Stimulated activated effector memory CD8-positive, alpha-beta T cell treated with anti-CD3 and anti-CD28 coated beads, Interleukin-12 subunit alpha, Interleukin-12 subunit beta, amount 100 ng/mL, for 72 hours (primary cell): Measurements from ENCODE around the gene HDAC9.
A peak's percentile ranks its signal among the peaks of the same experiment; 100 is the strongest.
"Not testable (repeated sequence)": the region's sequence is repeated elsewhere in the genome, so short reads cannot be mapped to it uniquely, and the experiment has no call there.

ENCODE experiments used
- ATAC-seq: fragments of 150-1000 bp; cut with Tn5 transposase; 2 replicates; pipeline ENCODE4 v1.10.0; 2021
- DNase-seq, 2 donors: peaks; one replicate each; pipeline ENCODE4 v3.0.0; 2021 to 2022; ENCODE audit warnings: low spot score in 2 of 2
- H3K27ac Mint-ChIP-seq: one replicate; pipeline ENCODE4 v1.8.0; 2022; ENCODE audit warnings: mild to moderate bottlenecking, mixed read lengths
- H3K36me3 Mint-ChIP-seq: one replicate; pipeline ENCODE4 v1.8.0; 2022; ENCODE audit warnings: mild to moderate bottlenecking, mixed read lengths
- H3K4me1 Mint-ChIP-seq: one replicate; pipeline ENCODE4 v1.8.0; 2022; ENCODE audit warnings: mixed read lengths
- H3K4me3 Mint-ChIP-seq: one replicate; pipeline ENCODE4 v1.8.0; 2022; ENCODE audit warnings: mild to moderate bottlenecking, mixed read lengths
- H3K9me3 Mint-ChIP-seq: one replicate; pipeline ENCODE4 v1.8.0; 2022; ENCODE audit warnings: mixed read lengths

The HDAC9 gene

GRCh38 chr7:18997477-18998150 is 502.1 kb downstream of the HDAC9 start:
- ATAC-seq, result no peak
- H3K36me3 Mint-ChIP-seq, result no peaks in the 10 kb centered on the region

GRCh38 chr7:19000410-19000809 is 504.9 kb downstream of the HDAC9 start:
- Mint-ChIP-seq H3K4me1 (no peaks in the 10 kb centered on the region), H3K4me3 (no peak overlapping the region), H3K9me3 (no peaks in the 10 kb centered on the region), H3K36me3 (no peaks in the 10 kb centered on the region), H3K27ac (no peak overlapping the region)
- DNase-seq (no peak), ATAC-seq (no peak)

More at GRCh38 chr7:18997477-18998150, 502.1 kb downstream of the HDAC9 start:
- H3K4me3 Mint-ChIP-seq, result no peak overlapping the region
- H3K9me3 Mint-ChIP-seq, result no peaks in the 10 kb centered on the region
- DNase-seq, result no peak
- H3K4me1 Mint-ChIP-seq, result no peaks in the 10 kb centered on the region
- H3K27ac Mint-ChIP-seq, result no peak overlapping the region

GRCh38 chr7:19001854-19002253 is 506.3 kb downstream of the HDAC9 start:
- Mint-ChIP-seq H3K27ac (no peak overlapping the region), H3K9me3 (no peaks in the 10 kb centered on the region), H3K4me3 (no peak overlapping the region), H3K4me1 (no peaks in the 10 kb centered on the region), H3K36me3 (no peaks in the 10 kb centered on the region)
- ATAC-seq, result no peak
- DNase-seq, result no peak

DNA sequence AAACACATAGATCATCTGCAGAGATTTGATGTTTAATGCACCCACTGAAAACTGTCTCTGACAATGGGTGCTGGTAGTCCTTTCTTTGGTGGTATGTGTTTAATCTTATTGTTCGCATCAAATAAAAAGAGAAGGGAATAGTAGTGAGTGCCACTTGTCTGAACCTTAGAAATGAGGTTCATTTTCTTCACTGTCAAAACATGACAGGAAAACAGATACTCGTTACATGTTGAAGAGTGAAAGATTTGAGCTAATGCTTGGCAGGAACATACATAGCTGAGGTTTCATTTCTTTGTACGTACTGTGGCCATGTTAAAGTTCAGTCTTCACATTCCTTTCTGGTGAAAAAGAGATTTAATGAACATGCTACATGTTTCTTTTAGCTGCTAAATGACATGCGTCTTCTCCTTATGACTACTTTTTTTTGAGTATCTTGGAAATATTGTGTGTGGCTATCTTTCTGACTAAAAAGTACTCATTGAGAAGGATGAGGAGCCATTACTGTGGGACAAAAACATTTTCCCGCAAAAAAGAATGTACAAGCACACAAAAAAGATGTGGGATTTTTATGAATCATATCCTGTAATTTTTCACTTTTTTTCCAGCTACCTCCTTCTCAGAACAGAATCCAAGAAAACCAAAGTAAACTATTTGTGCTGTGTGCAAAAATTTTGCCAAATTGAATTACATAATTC is 513.8 kb downstream of the HDAC9 start:
- no peak overlapping the region for H3K4me3 Mint-ChIP-seq
- H3K27ac Mint-ChIP-seq, result no peak overlapping the region
- no peaks in the 10 kb centered on the region for H3K36me3 Mint-ChIP-seq
- no peak for ATAC-seq
- no peaks in the 10 kb centered on the region for H3K9me3 Mint-ChIP-seq
- DNase-seq, result no peak
- H3K4me1 Mint-ChIP-seq, result no peaks in the 10 kb centered on the region

- no peaks in the 10 kb centered on the region for H3K4me1 Mint-ChIP-seq
- H3K27ac Mint-ChIP-seq, result no peak overlapping the region
- DNase-seq, result no peak
- no peaks in the 10 kb centered on the region for H3K9me3 Mint-ChIP-seq
- no peak for ATAC-seq
- H3K36me3 Mint-ChIP-seq, result no peaks in the 10 kb centered on the region
- H3K4me3 Mint-ChIP-seq, result no peak overlapping the region
Measured at GRCh38 chr7:19009936-19010280, 514.4 kb downstream of the HDAC9 start.

DNA sequence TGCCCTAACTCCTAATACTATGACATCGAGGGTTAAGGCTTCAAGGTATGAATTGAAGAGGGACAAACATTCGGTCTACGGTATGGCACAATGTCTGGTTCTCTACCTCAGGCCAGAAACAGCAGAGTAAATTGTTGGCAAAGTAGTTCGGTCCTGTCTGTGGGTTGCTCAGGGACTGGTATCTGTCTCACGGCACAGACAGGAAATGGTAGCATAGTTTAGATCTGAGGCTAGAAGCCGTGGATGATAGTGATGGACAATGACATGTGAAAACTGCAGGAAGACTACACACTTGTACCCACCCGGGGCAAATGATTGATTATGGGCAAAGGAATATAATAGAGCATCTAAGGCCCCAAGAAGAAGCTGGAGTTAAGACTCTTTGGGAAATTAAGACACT is 515.7 kb downstream of the HDAC9 start:
- DNase-seq, result no peak
- H3K4me1 Mint-ChIP-seq, result no peaks in the 10 kb centered on the region
- H3K36me3 Mint-ChIP-seq, result no peaks in the 10 kb centered on the region
- no peak for ATAC-seq
- H3K27ac Mint-ChIP-seq, result no peak overlapping the region
- no peak overlapping the region for H3K4me3 Mint-ChIP-seq
- H3K9me3 Mint-ChIP-seq, result peaks cover 4% of the 10 kb centered on the region

- H3K4me3 Mint-ChIP-seq, result no peak overlapping the region
- ATAC-seq, result no peak
- peaks cover 11% of the 10 kb centered on the region for H3K9me3 Mint-ChIP-seq
- H3K4me1 Mint-ChIP-seq, result no peaks in the 10 kb centered on the region
- no peak for DNase-seq
- H3K36me3 Mint-ChIP-seq, result no peaks in the 10 kb centered on the region
- H3K27ac Mint-ChIP-seq, result no peak overlapping the region
Measured at GRCh38 chr7:19015098-19015497, 519.5 kb downstream of the HDAC9 start.

- H3K9me3 Mint-ChIP-seq, result peaks cover 11% of the 10 kb centered on the region
- no peaks in the 10 kb centered on the region for H3K36me3 Mint-ChIP-seq
- ATAC-seq, result no peak
- H3K4me3 Mint-ChIP-seq, result no peak overlapping the region
- H3K27ac Mint-ChIP-seq, result no peak overlapping the region
- DNase-seq, result no peak
- H3K4me1 Mint-ChIP-seq, result no peaks in the 10 kb centered on the region
Measured at GRCh38 chr7:19016140-19016539, 520.6 kb downstream of the HDAC9 start.

DNA sequence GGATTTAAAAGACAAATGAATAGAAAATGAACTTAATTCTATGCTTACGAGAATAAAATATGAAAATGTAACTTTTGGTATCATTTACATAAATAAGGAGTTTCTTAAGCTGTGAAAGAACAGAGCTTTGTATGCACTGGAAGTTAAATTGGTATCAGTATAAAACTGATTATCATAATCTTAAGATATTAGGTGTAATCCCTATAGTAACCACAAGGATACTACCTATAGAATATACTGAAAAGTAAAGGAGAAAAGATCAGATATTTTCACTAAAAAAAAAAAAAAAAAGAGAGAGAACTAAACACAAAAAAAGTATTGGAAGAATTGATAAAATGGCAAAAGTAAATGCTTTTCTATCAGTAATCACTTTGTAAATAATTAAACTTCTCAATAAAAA is 521.8 kb downstream of the HDAC9 start:
- Mint-ChIP-seq H3K4me3 (no peak overlapping the region), H3K9me3 (peaks cover 11% of the 10 kb centered on the region), H3K27ac (no peak overlapping the region), H3K36me3 (no peaks in the 10 kb centered on the region), H3K4me1 (no peaks in the 10 kb centered on the region)
- no peak for ATAC-seq
- no peak for DNase-seq

GRCh38 chr7:19020062-19020461 is 524.5 kb downstream of the HDAC9 start:
- H3K4me3 Mint-ChIP-seq, result no peak overlapping the region
- H3K9me3 Mint-ChIP-seq, result peaks cover 15% of the 10 kb centered on the region
- ATAC-seq, result no peak
- H3K27ac Mint-ChIP-seq, result no peak overlapping the region
- no peak for DNase-seq
- no peaks in the 10 kb centered on the region for H3K36me3 Mint-ChIP-seq
- H3K4me1 Mint-ChIP-seq, result no peaks in the 10 kb centered on the region

- no peak for ATAC-seq
- Mint-ChIP-seq H3K4me3 (no peak overlapping the region), H3K27ac (no peak overlapping the region), H3K36me3 (no peaks in the 10 kb centered on the region), H3K4me1 (no peaks in the 10 kb centered on the region), H3K9me3 (peaks cover 13% of the 10 kb centered on the region)
- DNase-seq, result no peak
Measured at GRCh38 chr7:19020711-19021110, 525.2 kb downstream of the HDAC9 start.

DNA sequence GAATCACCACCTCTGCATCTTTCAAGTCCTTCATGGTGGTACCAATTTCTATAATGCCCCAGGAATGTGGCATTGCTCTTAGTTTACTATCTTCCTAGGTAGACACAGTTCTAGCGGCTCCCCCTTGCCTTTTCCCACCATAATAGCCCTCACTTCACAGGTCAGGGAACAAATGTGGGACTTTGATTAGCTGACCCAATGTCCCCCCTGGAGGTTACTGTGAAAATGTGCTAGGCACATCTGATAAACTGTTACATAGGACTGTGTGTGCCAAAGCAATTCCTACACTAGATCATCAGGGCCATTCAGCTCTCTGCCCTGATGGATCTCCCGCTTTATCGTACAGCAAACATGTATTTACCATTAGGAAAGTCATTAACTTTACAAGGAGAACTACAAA is 527.9 kb downstream of the HDAC9 start:
- Mint-ChIP-seq H3K9me3 (peaks cover 4% of the 10 kb centered on the region), H3K4me1 (no peaks in the 10 kb centered on the region), H3K27ac (no peak overlapping the region), H3K36me3 (no peaks in the 10 kb centered on the region), H3K4me3 (no peak overlapping the region)
- no peak for ATAC-seq
- DNase-seq, result no peak

DNA sequence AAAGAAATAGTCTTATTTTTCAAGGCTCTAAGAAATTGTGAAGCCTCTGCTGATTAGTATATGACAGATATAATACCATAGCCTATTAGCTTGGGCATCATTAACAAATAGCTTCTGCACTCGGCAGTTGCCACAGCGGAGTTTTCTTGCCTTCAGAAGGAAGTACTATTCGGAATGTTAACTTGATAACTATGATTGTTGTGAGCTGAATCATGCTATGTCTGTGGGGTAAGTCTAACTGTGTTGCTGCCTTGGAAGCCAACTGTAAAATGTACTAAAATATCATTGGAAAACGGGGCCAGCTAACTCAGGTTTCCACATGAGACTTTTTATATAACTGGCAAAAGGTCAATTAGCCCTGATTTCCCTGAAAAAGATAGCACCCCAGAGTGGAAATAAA is 528.7 kb downstream of the HDAC9 start:
- DNase-seq, result no peak
- no peak overlapping the region for H3K27ac Mint-ChIP-seq
- no peaks in the 10 kb centered on the region for H3K36me3 Mint-ChIP-seq
- no peak overlapping the region for H3K4me3 Mint-ChIP-seq
- no peak for ATAC-seq
- no peaks in the 10 kb centered on the region for H3K4me1 Mint-ChIP-seq
- H3K9me3 Mint-ChIP-seq, result peaks cover 3% of the 10 kb centered on the region

GRCh38 chr7:19026888-19027287 is 531.3 kb downstream of the HDAC9 start:
- Mint-ChIP-seq H3K36me3 (no peaks in the 10 kb centered on the region), H3K9me3 (peaks cover 3% of the 10 kb centered on the region), H3K27ac (no peak overlapping the region), H3K4me3 (no peak overlapping the region), H3K4me1 (no peaks in the 10 kb centered on the region)
- ATAC-seq (no peak), DNase-seq (no peak)

DNA sequence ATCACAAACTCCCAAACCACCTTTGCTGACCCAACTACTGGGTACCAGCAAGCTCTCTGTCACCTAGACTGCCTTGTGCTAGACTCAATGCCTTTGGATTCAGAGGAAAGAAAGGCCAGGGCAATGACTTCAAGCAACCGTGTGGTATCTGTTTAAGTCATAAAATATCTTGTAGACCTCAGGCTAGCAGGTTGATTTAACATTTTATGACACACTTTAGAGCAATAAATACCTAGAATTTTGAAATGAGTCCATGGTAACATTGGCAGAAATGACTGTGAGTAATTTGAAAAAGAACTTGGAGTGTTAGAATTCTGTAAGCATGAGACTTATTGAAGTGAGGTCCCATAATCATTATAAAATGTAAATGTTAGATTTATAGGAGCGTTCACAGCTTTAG is 534.7 kb downstream of the HDAC9 start:
- Mint-ChIP-seq H3K36me3 (no peaks in the 10 kb centered on the region), H3K9me3 (peaks cover 5% of the 10 kb centered on the region), H3K27ac (no peak overlapping the region), H3K4me3 (no peak overlapping the region), H3K4me1 (no peaks in the 10 kb centered on the region)
- no peak for DNase-seq
- peak; percentile 63 for ATAC-seq

GRCh38 chr7:19032942-19033341 is 537.4 kb downstream of the HDAC9 start:
- not testable (repeated sequence) for DNase-seq, H3K4me3 Mint-ChIP-seq, H3K36me3 Mint-ChIP-seq, H3K4me1 Mint-ChIP-seq, ATAC-seq, H3K27ac Mint-ChIP-seq
- peaks cover 16% of the 10 kb centered on the region for H3K9me3 Mint-ChIP-seq
